IMR-90 (cell line): ENCODE data around the gene NDUFB7. TPM values are rescaled to one million over a fixed set of nuclear protein-coding genes. Genes with fewer than 3 reads are reported as not detected.

ENCODE experiments used
- ATAC-seq: fragments of 200-7000 bp; cut with Tn5 transposase; 2 replicates; pipeline ENCODE4 v1.9.1; 2020; ENCODE audit warnings: low read depth, mild to moderate bottlenecking, moderate library complexity
- BruUV-seq: library from RNA; stranded (reverse); fragments of 400-500 nt; replicated peaks from 2 replicates; lab custom pipeline; 2021; lab: Mats Ljungman, UMichigan
- CTCF ChIA-PET: fragments of 300-600 bp; formaldehyde crosslinking; extraction: SDS; loops from one replicate; lab custom pipeline; 2021; ENCODE audit warnings: antibody characterized with exemption; lab: Yijun Ruan, JAX
- POLR2A ChIA-PET: fragments of 300-600 bp; sonication (Branson Sonifier 250); formaldehyde crosslinking; loops from one replicate; lab custom pipeline; 2022; ENCODE audit warnings: antibody characterized with exemption; ENCODE audit not compliant: unreplicated experiment; lab: Charles Lee
- DNase-seq: peaks from one replicate; pipeline ENCODE4 v3.0.0; 2013
- H2AFZ ChIP-seq: replicated peaks from 2 replicates; pipeline ENCODE3; 2013; ENCODE audit warnings: low read length, mild to moderate bottlenecking; ENCODE audit not compliant: poor library complexity
- H2AK5ac ChIP-seq: 2 replicates; pipeline ENCODE4 v1.6.1; 2013; ENCODE audit warnings: low read depth, low read length, inconsistent platforms
- H2AK9ac ChIP-seq: replicated peaks from 2 replicates; pipeline ENCODE3; 2013; ENCODE audit warnings: mild to moderate bottlenecking, low read depth, low read length, moderate library complexity; ENCODE audit not compliant: poor library complexity
- H2BK120ac ChIP-seq: 2 replicates; pipeline ENCODE4 v1.6.1; 2013; ENCODE audit warnings: low read depth, low read length, inconsistent platforms
- H2BK15ac ChIP-seq: 3 replicates; pipeline ENCODE4 v1.6.1; 2013; ENCODE audit warnings: low read depth, low read length, inconsistent platforms
- H2BK20ac ChIP-seq: 2 replicates; pipeline ENCODE4 v1.6.1; 2013; ENCODE audit warnings: low read depth, mild to moderate bottlenecking, inconsistent platforms, low read length, moderate library complexity
- H2BK5ac ChIP-seq: 2 replicates; pipeline ENCODE4 v1.6.1; 2013; ENCODE audit warnings: mild to moderate bottlenecking, low read depth, low read length, inconsistent platforms; ENCODE audit not compliant: poor library complexity, severe bottlenecking
- H3K14ac ChIP-seq: replicated peaks from 2 replicates; pipeline ENCODE4 v1.6.1; 2013; ENCODE audit warnings: low read depth, low read length, inconsistent platforms
- H3K18ac ChIP-seq: 2 replicates; pipeline ENCODE4 v1.6.1; 2013; ENCODE audit warnings: low read depth, low read length, control low read depth
- H3K23ac ChIP-seq: 2 replicates; pipeline ENCODE4 v1.6.1; 2013; ENCODE audit warnings: low read depth, low read length, inconsistent platforms
- H3K27ac ChIP-seq: 2 replicates; pipeline ENCODE4 v1.5.1; 2013; ENCODE audit warnings: mild to moderate bottlenecking, control low read depth, low read length; ENCODE audit not compliant: insufficient read depth
- H3K27me3 ChIP-seq: 2 replicates; pipeline ENCODE4 v1.6.1; 2013; ENCODE audit warnings: low read length; ENCODE audit not compliant: control insufficient read depth, insufficient read depth
- H3K36me3 ChIP-seq: 2 replicates; pipeline ENCODE4 v1.6.1; 2013; ENCODE audit warnings: low read length, mixed read lengths; ENCODE audit not compliant: control insufficient read depth, insufficient read depth
- H3K4ac ChIP-seq: 2 replicates; pipeline ENCODE4 v1.6.1; 2013; ENCODE audit warnings: low read depth, low read length, inconsistent platforms
- H3K4me1 ChIP-seq: 2 replicates; pipeline ENCODE4 v1.6.1; 2013; ENCODE audit warnings: low read length, mixed read lengths; ENCODE audit not compliant: control insufficient read depth, insufficient read depth
- H3K4me2 ChIP-seq: 2 replicates; pipeline ENCODE4 v1.6.1; 2013; ENCODE audit warnings: low read depth, mild to moderate bottlenecking, control low read depth, low read length, moderate library complexity
- H3K4me3 ChIP-seq: 2 replicates; pipeline ENCODE4 v1.5.1; 2013; ENCODE audit warnings: low read depth, mild to moderate bottlenecking, control low read depth, low read length, moderate library complexity; ENCODE audit not compliant: insufficient read depth
- H3K56ac ChIP-seq: 2 replicates; pipeline ENCODE4 v1.6.1; 2013; ENCODE audit warnings: low read length, inconsistent platforms; ENCODE audit not compliant: insufficient read depth; ENCODE audit errors: extremely low read depth
- H3K79me1 ChIP-seq, 2 experiments: 2 replicates each; pipeline ENCODE4 v1.6.1; 2013; ENCODE audit warnings: low read length in 2 of 2, inconsistent platforms in 1 of 2, low read depth in 1 of 2
- H3K9ac ChIP-seq: 2 replicates; pipeline ENCODE4 v1.6.1; 2013; ENCODE audit warnings: low read depth, low read length, control low read depth
- H3K9me1 ChIP-seq: 2 replicates; pipeline ENCODE4 v1.6.1; 2013; ENCODE audit warnings: low read length, inconsistent platforms; ENCODE audit not compliant: insufficient read depth
- H3K9me3 ChIP-seq: 2 replicates; pipeline ENCODE4 v1.6.1; 2013; ENCODE audit warnings: low read length; ENCODE audit not compliant: control insufficient read depth, insufficient read depth
- H4K20me1 ChIP-seq: 2 replicates; pipeline ENCODE4 v1.6.1; 2013; ENCODE audit warnings: low read length, inconsistent platforms; ENCODE audit not compliant: insufficient read depth
- H4K5ac ChIP-seq: 2 replicates; pipeline ENCODE4 v1.6.1; 2013; ENCODE audit warnings: mild to moderate bottlenecking, low read depth, low read length, control low read depth
- H4K8ac ChIP-seq, 2 experiments: 2 replicates each; pipeline ENCODE4 v1.6.1; 2013; ENCODE audit warnings: low read depth in 2 of 2, low read length in 2 of 2, control low read depth in 1 of 2, inconsistent platforms in 1 of 2
- H4K91ac ChIP-seq: 2 replicates; pipeline ENCODE4 v1.6.1; 2013; ENCODE audit warnings: low read depth, low read length, inconsistent platforms; ENCODE audit not compliant: insufficient read depth
- BHLHE40 ChIP-seq: fragments of 150-350 bp; IDR thresholded peaks from 2 replicates; pipeline ENCODE4 v1.6.1; 2016; ENCODE audit warnings: mild to moderate bottlenecking, low read depth, low read length
- CEBPB ChIP-seq: IDR thresholded peaks from 2 replicates; pipeline ENCODE4 v1.6.1; 2012; ENCODE audit warnings: low read depth, low read length, improper control_type of control experiment
- CHD1 ChIP-seq: IDR thresholded peaks from 2 replicates; pipeline ENCODE4 v1.6.1; 2012; ENCODE audit warnings: low read depth, low read length, improper control_type of control experiment
- MAFK ChIP-seq: IDR thresholded peaks from 2 replicates; pipeline ENCODE4 v1.6.1; 2012; ENCODE audit warnings: low read depth, low read length, improper control_type of control experiment
- MAZ ChIP-seq: IDR thresholded peaks from 2 replicates; pipeline ENCODE4 v1.6.1; 2012; ENCODE audit warnings: low read depth, mild to moderate bottlenecking, low read length, improper control_type of control experiment, moderate library complexity, borderline replicate concordance
- MXI1 ChIP-seq: IDR thresholded peaks from 2 replicates; pipeline ENCODE4 v1.6.1; 2012; ENCODE audit warnings: low read depth, mild to moderate bottlenecking, low read length, moderate library complexity, borderline replicate concordance
- NFE2L2 ChIP-seq: fragments of 150-350 bp; IDR thresholded peaks from 2 replicates; pipeline ENCODE4 v1.6.1; 2016; ENCODE audit warnings: low read depth, mild to moderate bottlenecking, low read length
- POLR2A ChIP-seq: IDR thresholded peaks from 2 replicates; pipeline ENCODE4 v1.6.1; 2012; ENCODE audit warnings: mild to moderate bottlenecking, low read depth, low read length
- RAD21 ChIP-seq: IDR thresholded peaks from 2 replicates; pipeline ENCODE4 v1.6.1; 2012; ENCODE audit warnings: low read length, improper control_type of control experiment
- RCOR1 ChIP-seq: IDR thresholded peaks from 2 replicates; pipeline ENCODE4 v1.6.1; 2012; ENCODE audit warnings: mild to moderate bottlenecking, low read length, improper control_type of control experiment; ENCODE audit not compliant: insufficient replicate concordance
- RFX5 ChIP-seq: IDR thresholded peaks from 2 replicates; pipeline ENCODE4 v1.8.0; 2012; ENCODE audit warnings: low read depth, mild to moderate bottlenecking, low read length, moderate library complexity
- SMC3 ChIP-seq: fragments of 150-350 bp; IDR thresholded peaks from 2 replicates; pipeline ENCODE4 v1.6.1; 2016; ENCODE audit warnings: low read depth, mild to moderate bottlenecking, antibody characterized with exemption, low read length, moderate library complexity
- USF2 ChIP-seq: fragments of 150-350 bp; IDR thresholded peaks from 2 replicates; pipeline ENCODE4 v1.6.1; 2017; ENCODE audit warnings: mild to moderate bottlenecking, antibody characterized with exemption, low read length, low read depth
- WGBS, 2 experiments: methylation state at CpG; one replicate each; pipeline versions ENCODE4 v1.1.5 to v1.1.7; 2013; ENCODE audit warnings: missing lambda C conversion rate in 2 of 2; ENCODE audit not compliant: insufficient read length in 1 of 2; ENCODE audit errors: extremely low coverage in 2 of 2; 5-methylcytosine and 5-hydroxymethylcytosine counted together
- dilution Hi-C: fragments of 300-500 bp; cut with HindIII; formaldehyde crosslinking; loops from one replicate; pipeline ENCODE4 v1.14.3; 2018; ENCODE audit warnings: low sequenced_read_pairs; ENCODE audit not compliant: unreplicated experiment
- in situ Hi-C: fragments of 300-500 bp; cut with MboI; formaldehyde crosslinking; loops from 3 replicates; pipeline ENCODE4 v1.14.3; 2019; ENCODE audit warnings: low sequenced_read_pairs, inconsistent platforms, mixed read lengths
- intact Hi-C: fragments of 100-400 bp; cut with micrococcal nuclease; formaldehyde crosslinking; loops from 2 replicates; pipeline ENCODE4 v1.10.0; 2022
- polyA plus RNA-seq, 3 experiments: library from polyadenylated mRNA; depleted of rRNA; stranded (reverse); fragments of >200 nt; gene quantifications; 2 replicates each; pipeline ENCODE4 v1.2.3, GENCODE V29; 2012; ENCODE audit warnings: low replicate concordance in 1 of 3
- total RNA-seq: library from RNA; depleted of rRNA; stranded (reverse); fragments of >200 nt; gene quantifications from 2 replicates; pipeline ENCODE4 v1.2.3, GENCODE V29; 2012
- TF ChIP-seq, protein P1 (sequence below): conservative IDR thresholded peaks from 2 replicates; pipeline ENCODE4 v1.5.1; 2012; ENCODE audit warnings: mild to moderate bottlenecking, low read depth, low read length, improper control_type of control experiment
- TF ChIP-seq, protein P2 (sequence below): fragments of 150-350 bp; IDR thresholded peaks from 2 replicates; pipeline ENCODE4 v1.6.1; 2016; ENCODE audit warnings: low read depth, mild to moderate bottlenecking, low read length, moderate library complexity, borderline replicate concordance

Gene NDUFB7
- total and polyA plus RNA-seq, 2 of the 4 experiments (the other 2 are of a cell fraction): 436 to 523 TPM

- Histone ChIP-seq H4K8ac (no peak overlapping the region), H2BK120ac (no peak overlapping the region), H3K4ac (no peak overlapping the region), H3K9me3 (no peaks in the 10 kb centered on the region), H3K9ac (no peak overlapping the region), H3K27ac (no peak overlapping the region), H2AK5ac (no peak overlapping the region), H3K36me3 (no peaks in the 10 kb centered on the region), H4K91ac (no peak overlapping the region), H4K5ac (no peak overlapping the region), H2AK9ac (no peak overlapping the region), H3K4me3 (no peak overlapping the region), H3K4me2 (no peak overlapping the region), H3K27me3 (no peaks in the 10 kb centered on the region), H2AFZ (peak overlapping the region; percentile 58), H2BK20ac (no peak overlapping the region), H3K9me1 (peaks cover 20% of the 10 kb centered on the region), H3K56ac (no peak overlapping the region), H2BK15ac (no peak overlapping the region), H4K20me1 (peaks cover 6% of the 10 kb centered on the region), H3K14ac (no peak overlapping the region), H3K4me1 (no peaks in the 10 kb centered on the region), H2BK5ac (no peak overlapping the region), H3K18ac (no peak overlapping the region), H3K23ac (no peak overlapping the region), H3K79me1 (peaks cover 20 to 64% of the 10 kb centered on the region in 2 experiments)
- POLR2A ChIA-PET: no interaction called here
- in situ Hi-C loops: no loop called here
- DNase-seq: no peak
- ATAC-seq: peak; percentile 73
- dilution Hi-C loops: no loop called here
- BruUV-seq: no TSS peak
- WGBS, 2 experiments: 15% methylated on average over 8 of the region's 24 CpGs; no CpG with 5 or more reads in 1 of the 2 experiments
- CTCF ChIA-PET: interaction anchor here (0.7 kb wide), 1 partner anchor 13 kb away, joined by 7 read pairs; no protein-coding TSS in a partner anchor
- intact Hi-C loops: no loop called here
- TF ChIP-seq, protein P1, sequence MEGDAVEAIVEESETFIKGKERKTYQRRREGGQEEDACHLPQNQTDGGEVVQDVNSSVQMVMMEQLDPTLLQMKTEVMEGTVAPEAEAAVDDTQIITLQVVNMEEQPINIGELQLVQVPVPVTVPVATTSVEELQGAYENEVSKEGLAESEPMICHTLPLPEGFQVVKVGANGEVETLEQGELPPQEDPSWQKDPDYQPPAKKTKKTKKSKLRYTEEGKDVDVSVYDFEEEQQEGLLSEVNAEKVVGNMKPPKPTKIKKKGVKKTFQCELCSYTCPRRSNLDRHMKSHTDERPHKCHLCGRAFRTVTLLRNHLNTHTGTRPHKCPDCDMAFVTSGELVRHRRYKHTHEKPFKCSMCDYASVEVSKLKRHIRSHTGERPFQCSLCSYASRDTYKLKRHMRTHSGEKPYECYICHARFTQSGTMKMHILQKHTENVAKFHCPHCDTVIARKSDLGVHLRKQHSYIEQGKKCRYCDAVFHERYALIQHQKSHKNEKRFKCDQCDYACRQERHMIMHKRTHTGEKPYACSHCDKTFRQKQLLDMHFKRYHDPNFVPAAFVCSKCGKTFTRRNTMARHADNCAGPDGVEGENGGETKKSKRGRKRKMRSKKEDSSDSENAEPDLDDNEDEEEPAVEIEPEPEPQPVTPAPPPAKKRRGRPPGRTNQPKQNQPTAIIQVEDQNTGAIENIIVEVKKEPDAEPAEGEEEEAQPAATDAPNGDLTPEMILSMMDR: no peak
- no peak for TF ChIP-seq SMC3
- no peak for TF ChIP-seq CHD1
- no peak for TF ChIP-seq RFX5
- TF ChIP-seq POLR2A: no peak
- no peak for TF ChIP-seq MXI1
- TF ChIP-seq NFE2L2: no peak
- TF ChIP-seq MAFK: no peak
- no peak for TF ChIP-seq BHLHE40
- no peak for TF ChIP-seq RAD21
- no peak for TF ChIP-seq MAZ
- no peak for TF ChIP-seq CEBPB
- TF ChIP-seq, protein P2, sequence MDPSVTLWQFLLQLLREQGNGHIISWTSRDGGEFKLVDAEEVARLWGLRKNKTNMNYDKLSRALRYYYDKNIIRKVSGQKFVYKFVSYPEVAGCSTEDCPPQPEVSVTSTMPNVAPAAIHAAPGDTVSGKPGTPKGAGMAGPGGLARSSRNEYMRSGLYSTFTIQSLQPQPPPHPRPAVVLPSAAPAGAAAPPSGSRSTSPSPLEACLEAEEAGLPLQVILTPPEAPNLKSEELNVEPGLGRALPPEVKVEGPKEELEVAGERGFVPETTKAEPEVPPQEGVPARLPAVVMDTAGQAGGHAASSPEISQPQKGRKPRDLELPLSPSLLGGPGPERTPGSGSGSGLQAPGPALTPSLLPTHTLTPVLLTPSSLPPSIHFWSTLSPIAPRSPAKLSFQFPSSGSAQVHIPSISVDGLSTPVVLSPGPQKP: no peak
- TF ChIP-seq RCOR1: no peak
- no peak for TF ChIP-seq USF2
Measured at GRCh38 chr19:14536926-14537692, 34.8 kb downstream of the NDUFB7 start.
